Measurements from ENCODE around the gene CLTC.

GRCh38 chr17:59634632-59635541 lies 15.2 kb downstream of the CLTC start:
- no peak for TF ChIP-seq POLR2AphosphoS5 (IDR thresholded peaks at IDR 0.05; ENCODE audit: low read depth, low read length)
- TF ChIP-seq REST (IDR thresholded peaks at IDR 0.05; ENCODE audit: insufficient read depth in 1 of 2, low read depth in 2 of 2, low read length in 2 of 2) = no peak
- TF ChIP-seq TAF1 (IDR thresholded peaks at IDR 0.05; ENCODE audit: borderline replicate concordance, insufficient read depth, low read length) = no peak
- TF ChIP-seq SIN3A (IDR thresholded peaks at IDR 0.05; ENCODE audit: borderline replicate concordance, insufficient read depth, low read length) = no peak
- TF ChIP-seq FOXP2 (optimal IDR thresholded peaks at IDR 0.05; ENCODE audit: borderline replicate concordance, extremely low read depth, extremely low read length, insufficient read depth) = no peak
